HCT116 (cell line): ENCODE measurements around the gene ZNF358. TPM values are rescaled to one million over a fixed set of nuclear protein-coding genes. Genes with fewer than 3 reads are reported as not detected.

ENCODE experiments used
- ATAC-seq: fragments of 200-7000 bp; cut with Tn5 transposase; 2 replicates; pipeline ENCODE4 v1.9.1; 2020; ENCODE audit warnings: mild to moderate bottlenecking, moderate library complexity
- BruUV-seq: library from RNA; stranded (reverse); fragments of 400-500 nt; replicated peaks from 2 replicates; lab custom pipeline; 2021; lab: Mats Ljungman, UMichigan
- CTCF ChIA-PET: fragments of 300-600 bp; sonication (Branson Sonifier 250); formaldehyde crosslinking; loops from one replicate; lab custom pipeline; 2021; ENCODE audit warnings: antibody characterized with exemption; lab: Charles Lee
- POLR2A ChIA-PET: fragments of 300-600, 350-600 bp; sonication (Branson Sonifier 250); formaldehyde crosslinking; loops from one replicate; lab custom pipeline; 2021; ENCODE audit warnings: antibody characterized with exemption; lab: Charles Lee
- RAD21 ChIA-PET, 2 experiments: fragments of 300-600 bp; sonication (Branson Sonifier 250); formaldehyde crosslinking; loops; one replicate each; lab custom pipeline; 2023; ENCODE audit warnings: low total read pairs in 2 of 2; ENCODE audit not compliant: uncharacterized antibody in 2 of 2, unreplicated experiment in 2 of 2, low non-redundant PET in 1 of 2; lab: Charles Lee
- DNase-seq: peaks from one replicate; pipeline ENCODE4 v3.0.0-alpha.2; 2010; ENCODE audit warnings: low read depth, low spot score
- H2AFZ ChIP-seq: fragments of 200-600 bp; shearing (Covaris generic), sonication (generic); 2 replicates; pipeline ENCODE4 v1.6.1; 2017; ENCODE audit warnings: low read depth, mixed run types, mixed read lengths, antibody characterized with exemption, low read length; ENCODE audit not compliant: poor library complexity, severe bottlenecking
- H3K27ac ChIP-seq: 2 replicates; pipeline ENCODE4 v1.5.1; 2012; ENCODE audit warnings: low read depth, low read length
- H3K27me3 ChIP-seq: fragments of 200-600 bp; sonication (generic); 2 replicates; pipeline ENCODE4 v1.6.1; 2016; ENCODE audit warnings: mixed run types, low read length, mixed read lengths; ENCODE audit not compliant: insufficient read depth
- H3K36me3 ChIP-seq, 2 experiments: fragments of 200-500 bp in 1 of 2; fragments of 200-600 bp in 1 of 2; sonication (Bioruptor generic) in 1 of 2; sonication (generic) in 1 of 2; 2 replicates each; pipeline versions ENCODE4 v1.5.1 to v1.6.1; 2014 to 2016; ENCODE audit warnings: low read length in 2 of 2, inconsistent platforms in 1 of 2, mixed read lengths in 1 of 2, mixed run types in 1 of 2; ENCODE audit not compliant: insufficient read depth in 2 of 2, control insufficient read depth in 1 of 2
- H3K4me1 ChIP-seq, 2 experiments: fragments of 200-600 bp in 1 of 2; sonication (generic) in 1 of 2; 2 replicates each; pipeline versions ENCODE4 v1.5.1 to v1.6.1; 2012 to 2017; ENCODE audit warnings: low read length in 2 of 2, inconsistent platforms in 1 of 2, mild to moderate bottlenecking in 1 of 2, mixed read lengths in 1 of 2, mixed run types in 1 of 2, moderate library complexity in 1 of 2; ENCODE audit not compliant: insufficient read depth in 2 of 2, control insufficient read depth in 1 of 2
- H3K4me2 ChIP-seq: fragments of 200-600 bp; sonication (generic); 2 replicates; pipeline ENCODE4 v1.6.1; 2017; ENCODE audit warnings: mixed run types, low read length, mixed read lengths
- H3K4me3 ChIP-seq, 2 experiments: fragments of 200-600 bp in 1 of 2; sonication (generic) in 1 of 2; replicated peaks in 1 of 2; 2 replicates each; pipeline ENCODE4 v1.5.1; 2011 to 2016; ENCODE audit warnings: low read length in 2 of 2, control low read depth in 1 of 2, low read depth in 1 of 2, mild to moderate bottlenecking in 1 of 2, mixed read lengths in 1 of 2, mixed run types in 1 of 2
- H3K79me2 ChIP-seq: fragments of 200-600 bp; sonication (generic); 2 replicates; pipeline ENCODE4 v1.6.1; 2017; ENCODE audit warnings: mild to moderate bottlenecking, mixed run types, low read length, moderate library complexity, mixed read lengths; ENCODE audit not compliant: insufficient read depth
- H3K9ac ChIP-seq: fragments of 200-600 bp; sonication (generic); 2 replicates; pipeline ENCODE4 v1.6.1; 2016; ENCODE audit warnings: low read length, mixed read lengths
- H3K9me2 ChIP-seq: fragments of 200-600 bp; sonication (generic), shearing (Covaris generic); 2 replicates; pipeline ENCODE4 v1.6.1; 2017; ENCODE audit warnings: mixed run types, mild to moderate bottlenecking, moderate library complexity; ENCODE audit not compliant: insufficient read depth
- H3K9me3 ChIP-seq, 2 experiments: fragments of 200-500 bp in 1 of 2; fragments of 200-600 bp in 1 of 2; sonication (Bioruptor generic) in 1 of 2; sonication (generic) in 1 of 2; 2 replicates each; pipeline ENCODE4 v1.6.1; 2014 to 2017; ENCODE audit warnings: low read length in 2 of 2, mixed read lengths in 2 of 2, inconsistent platforms in 1 of 2, low read depth in 1 of 2, mild to moderate bottlenecking in 1 of 2, mixed run types in 1 of 2, moderate library complexity in 1 of 2; ENCODE audit not compliant: control insufficient read depth in 1 of 2, insufficient read depth in 1 of 2
- H4K20me1 ChIP-seq: fragments of 200-600 bp; sonication (generic), shearing (Covaris generic); 2 replicates; pipeline ENCODE4 v1.6.1; 2017; ENCODE audit warnings: mixed run types, mild to moderate bottlenecking, moderate library complexity; ENCODE audit not compliant: insufficient read depth
- CEBPB ChIP-seq: IDR thresholded peaks from 2 replicates; pipeline ENCODE4 v1.6.1; 2012; ENCODE audit warnings: low read depth
- EGR1 ChIP-seq: IDR thresholded peaks from 2 replicates; pipeline ENCODE4 v1.6.1; 2012; ENCODE audit warnings: low read depth
- EZH2 ChIP-seq: fragments of 200-600 bp; sonication (generic); IDR thresholded peaks from 2 replicates; pipeline ENCODE4 v1.6.1; 2017; ENCODE audit warnings: antibody characterized with exemption, mixed run types
- POLR2AphosphoS5 ChIP-seq: IDR thresholded peaks from 2 replicates; pipeline ENCODE4 v1.6.1; 2011; ENCODE audit warnings: mild to moderate bottlenecking, low read depth, low read length, moderate library complexity
- YY1 ChIP-seq: IDR thresholded peaks from 2 replicates; pipeline ENCODE4 v1.6.1; 2011; ENCODE audit warnings: low read length, low read depth, moderate library complexity, mild to moderate bottlenecking; ENCODE audit not compliant: insufficient replicate concordance; ENCODE audit errors: extremely low read depth
- intact Hi-C: fragments of 100-400 bp; cut with micrococcal nuclease; formaldehyde crosslinking; loops from 2 replicates; pipeline ENCODE4 v1.10.0; 2022
- total RNA-seq: library from RNA; stranded (reverse); gene quantifications from one replicate; pipeline ENCODE4 v1.2.1, GENCODE V29; 2021; ENCODE audit not compliant: unreplicated experiment
- TF ChIP-seq, protein P1 (sequence below), 3 experiments: fragments of 200-600 bp in 1 of 3; sonication (generic) in 1 of 3; IDR thresholded peaks in 2 of 3; conservative IDR thresholded peaks in 1 of 3; 2 replicates each; pipeline ENCODE4 v1.5.1; 2012 to 2017; ENCODE audit warnings: low read depth in 2 of 3, low read length in 2 of 3, antibody characterized with exemption in 1 of 3, borderline replicate concordance in 1 of 3, control low read depth in 1 of 3, mild to moderate bottlenecking in 1 of 3, mixed read lengths in 1 of 3, mixed run types in 1 of 3, moderate library complexity in 1 of 3; ENCODE audit not compliant: insufficient read depth in 1 of 3

Gene ZNF358
- total RNA-seq, 1 experiment from 2014 or later = 20.7 TPM

DNA sequence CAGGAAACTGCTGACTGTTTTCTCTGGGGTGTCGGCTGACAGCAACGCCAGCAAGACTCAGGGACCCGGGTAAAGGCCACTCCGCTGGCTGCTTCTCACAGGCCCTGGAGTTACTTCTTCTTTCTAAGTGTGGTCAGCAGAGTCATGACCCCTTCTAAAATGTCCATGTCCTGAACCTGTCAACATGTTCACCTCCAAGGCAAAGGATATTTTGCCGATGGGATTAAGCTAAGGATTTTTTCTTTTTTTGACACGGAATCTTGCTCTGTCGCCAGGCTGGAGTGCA lies 35.0 kb upstream of the ZNF358 start (continued):
- TF ChIP-seq EZH2 = no peak
- no peak for TF ChIP-seq YY1
- TF ChIP-seq, protein P1, sequence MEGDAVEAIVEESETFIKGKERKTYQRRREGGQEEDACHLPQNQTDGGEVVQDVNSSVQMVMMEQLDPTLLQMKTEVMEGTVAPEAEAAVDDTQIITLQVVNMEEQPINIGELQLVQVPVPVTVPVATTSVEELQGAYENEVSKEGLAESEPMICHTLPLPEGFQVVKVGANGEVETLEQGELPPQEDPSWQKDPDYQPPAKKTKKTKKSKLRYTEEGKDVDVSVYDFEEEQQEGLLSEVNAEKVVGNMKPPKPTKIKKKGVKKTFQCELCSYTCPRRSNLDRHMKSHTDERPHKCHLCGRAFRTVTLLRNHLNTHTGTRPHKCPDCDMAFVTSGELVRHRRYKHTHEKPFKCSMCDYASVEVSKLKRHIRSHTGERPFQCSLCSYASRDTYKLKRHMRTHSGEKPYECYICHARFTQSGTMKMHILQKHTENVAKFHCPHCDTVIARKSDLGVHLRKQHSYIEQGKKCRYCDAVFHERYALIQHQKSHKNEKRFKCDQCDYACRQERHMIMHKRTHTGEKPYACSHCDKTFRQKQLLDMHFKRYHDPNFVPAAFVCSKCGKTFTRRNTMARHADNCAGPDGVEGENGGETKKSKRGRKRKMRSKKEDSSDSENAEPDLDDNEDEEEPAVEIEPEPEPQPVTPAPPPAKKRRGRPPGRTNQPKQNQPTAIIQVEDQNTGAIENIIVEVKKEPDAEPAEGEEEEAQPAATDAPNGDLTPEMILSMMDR (IDR thresholded peaks at IDR 0.05 in 2 of 3, conservative IDR thresholded peaks at IDR 0.05 in 1 of 3; ENCODE audit: borderline replicate concordance in 1 of 3, insufficient read depth in 1 of 3, low read depth in 2 of 3, low read length in 2 of 3) = no peak

GRCh38 chr19:7482584-7483439 lies 33.1 kb upstream of the ZNF358 start:
- intact Hi-C loops = no loop called here
- H3K9me3 ChIP-seq = no peaks in the 10 kb centered on the region
- H3K36me3 ChIP-seq = no peaks in the 10 kb centered on the region
- ATAC-seq (peak; percentile 69), DNase-seq (peak; percentile 24)
- CTCF ChIA-PET = no interaction called here
- TF ChIP-seq EGR1 (no peak), CEBPB (no peak), POLR2AphosphoS5 (0 out of 2 replicates have a peak, but pooled peaks have one; percentile 22)
- peak overlapping the region; percentile 55; the same call in 1 of the 2 replicates for H3K27ac ChIP-seq
- no TSS peak for BruUV-seq
- RAD21 ChIA-PET = no interaction called here
- no peaks in the 10 kb centered on the region for H3K27me3 ChIP-seq
- H3K4me3 ChIP-seq = peak overlapping the region in 1 of 2 experiments; percentile 52; a peak in 3 of 4 replicates
- H3K79me2 ChIP-seq = no peaks in the 10 kb centered on the region
- H3K9ac ChIP-seq = peak overlapping the region; percentile 45
- POLR2A ChIA-PET = no interaction called here
- no peak overlapping the region for H2AFZ ChIP-seq
- peak overlapping the region; percentile 87 for H3K4me2 ChIP-seq
- H4K20me1 ChIP-seq = no peaks in the 10 kb centered on the region
- H3K4me1 ChIP-seq = peaks cover 12 to 24% of the 10 kb centered on the region in 2 experiments
- no peaks in the 10 kb centered on the region for H3K9me2 ChIP-seq
